WTC11 (cell line): ENCODE measurements around the gene NUP210L.

Experiments
- GABPB1 ChIP-seq: sonication (generic); formaldehyde crosslinking; IDR thresholded peaks from 2 replicates; pipeline ENCODE4 v1.8.1; 2023; ENCODE audit warnings: mild to moderate bottlenecking, missing genetic modification reagents
- IRF2 ChIP-seq: sonication (generic); formaldehyde crosslinking; IDR thresholded peaks from 2 replicates; pipeline ENCODE4 v1.8.0; 2022; ENCODE audit warnings: low read depth, missing genetic modification reagents, borderline replicate concordance
- NFYB ChIP-seq: sonication (generic); formaldehyde crosslinking; conservative IDR thresholded peaks from 2 replicates; pipeline ENCODE4 v1.8.0; 2022; ENCODE audit warnings: low read depth, missing genetic modification reagents
- TF ChIP-seq, protein P1 (sequence below): fragments of 200-600 bp; IDR thresholded peaks from 2 replicates; pipeline ENCODE4 v1.8.0; 2022; ENCODE audit warnings: antibody characterized with exemption
- TF ChIP-seq, protein P2 (sequence below): sonication (generic); formaldehyde crosslinking; IDR thresholded peaks from 2 replicates; pipeline ENCODE4 v1.8.1; 2023; ENCODE audit warnings: mild to moderate bottlenecking, missing genetic modification reagents, moderate library complexity
- TF ChIP-seq, protein P3 (sequence below): sonication (generic); formaldehyde crosslinking; IDR thresholded peaks from 2 replicates; pipeline ENCODE4 v1.8.0; 2022; ENCODE audit warnings: mild to moderate bottlenecking, missing genetic modification reagents
- TF ChIP-seq, protein P4 (sequence below): fragments of 250-450 bp; sonication (Bioruptor Pico); IDR thresholded peaks from 2 replicates; pipeline ENCODE4 v1.9.0; 2021; ENCODE audit warnings: mild to moderate bottlenecking, borderline replicate concordance

DNA sequence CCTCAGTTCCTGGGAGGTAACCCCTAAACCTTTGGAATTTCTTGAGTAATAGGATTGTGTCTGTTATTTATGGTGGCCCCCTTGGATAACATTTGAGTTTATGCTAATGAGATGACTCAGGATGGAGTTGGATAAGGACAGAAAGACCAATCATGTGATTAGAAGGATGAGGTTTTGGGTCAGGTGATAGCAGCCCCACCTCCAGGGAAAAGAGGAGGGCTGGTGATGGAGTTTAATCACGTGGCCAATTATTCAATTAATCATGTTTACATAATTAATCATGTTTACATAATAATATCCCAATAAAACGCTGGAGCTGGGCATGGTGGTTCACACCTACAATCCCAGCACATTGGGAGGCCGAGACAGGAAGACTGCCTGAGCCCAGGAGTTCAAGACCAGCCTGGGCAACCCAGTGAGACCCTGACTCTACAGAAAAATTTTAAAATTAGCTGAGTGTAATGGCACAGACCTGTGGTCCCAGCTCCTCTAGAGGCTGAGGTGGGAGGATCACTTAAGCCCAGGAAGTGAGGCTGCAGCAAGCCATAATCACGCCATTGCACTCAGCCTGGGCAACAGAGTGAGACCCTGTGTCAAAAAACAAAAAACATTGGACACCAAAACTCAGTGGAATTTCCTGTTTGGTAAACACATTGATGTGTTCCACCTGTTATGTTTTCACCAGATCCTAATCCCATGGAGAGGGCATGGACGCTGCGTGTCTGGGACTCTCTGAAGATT, 73.3 kb downstream of the NUP210L start:
- TF ChIP-seq, protein P1, sequence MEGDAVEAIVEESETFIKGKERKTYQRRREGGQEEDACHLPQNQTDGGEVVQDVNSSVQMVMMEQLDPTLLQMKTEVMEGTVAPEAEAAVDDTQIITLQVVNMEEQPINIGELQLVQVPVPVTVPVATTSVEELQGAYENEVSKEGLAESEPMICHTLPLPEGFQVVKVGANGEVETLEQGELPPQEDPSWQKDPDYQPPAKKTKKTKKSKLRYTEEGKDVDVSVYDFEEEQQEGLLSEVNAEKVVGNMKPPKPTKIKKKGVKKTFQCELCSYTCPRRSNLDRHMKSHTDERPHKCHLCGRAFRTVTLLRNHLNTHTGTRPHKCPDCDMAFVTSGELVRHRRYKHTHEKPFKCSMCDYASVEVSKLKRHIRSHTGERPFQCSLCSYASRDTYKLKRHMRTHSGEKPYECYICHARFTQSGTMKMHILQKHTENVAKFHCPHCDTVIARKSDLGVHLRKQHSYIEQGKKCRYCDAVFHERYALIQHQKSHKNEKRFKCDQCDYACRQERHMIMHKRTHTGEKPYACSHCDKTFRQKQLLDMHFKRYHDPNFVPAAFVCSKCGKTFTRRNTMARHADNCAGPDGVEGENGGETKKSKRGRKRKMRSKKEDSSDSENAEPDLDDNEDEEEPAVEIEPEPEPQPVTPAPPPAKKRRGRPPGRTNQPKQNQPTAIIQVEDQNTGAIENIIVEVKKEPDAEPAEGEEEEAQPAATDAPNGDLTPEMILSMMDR, result no peak
- TF ChIP-seq NFYB (CRISPR knock-in tag) (no peak), GABPB1 (CRISPR knock-in tag) (no peak), IRF2 (CRISPR knock-in tag) (no peak)
- TF ChIP-seq, protein P2, sequence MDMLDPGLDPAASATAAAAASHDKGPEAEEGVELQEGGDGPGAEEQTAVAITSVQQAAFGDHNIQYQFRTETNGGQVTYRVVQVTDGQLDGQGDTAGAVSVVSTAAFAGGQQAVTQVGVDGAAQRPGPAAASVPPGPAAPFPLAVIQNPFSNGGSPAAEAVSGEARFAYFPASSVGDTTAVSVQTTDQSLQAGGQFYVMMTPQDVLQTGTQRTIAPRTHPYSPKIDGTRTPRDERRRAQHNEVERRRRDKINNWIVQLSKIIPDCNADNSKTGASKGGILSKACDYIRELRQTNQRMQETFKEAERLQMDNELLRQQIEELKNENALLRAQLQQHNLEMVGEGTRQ (CRISPR knock-in tag), result no peak
- TF ChIP-seq, protein P3, sequence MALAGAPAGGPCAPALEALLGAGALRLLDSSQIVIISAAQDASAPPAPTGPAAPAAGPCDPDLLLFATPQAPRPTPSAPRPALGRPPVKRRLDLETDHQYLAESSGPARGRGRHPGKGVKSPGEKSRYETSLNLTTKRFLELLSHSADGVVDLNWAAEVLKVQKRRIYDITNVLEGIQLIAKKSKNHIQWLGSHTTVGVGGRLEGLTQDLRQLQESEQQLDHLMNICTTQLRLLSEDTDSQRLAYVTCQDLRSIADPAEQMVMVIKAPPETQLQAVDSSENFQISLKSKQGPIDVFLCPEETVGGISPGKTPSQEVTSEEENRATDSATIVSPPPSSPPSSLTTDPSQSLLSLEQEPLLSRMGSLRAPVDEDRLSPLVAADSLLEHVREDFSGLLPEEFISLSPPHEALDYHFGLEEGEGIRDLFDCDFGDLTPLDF (CRISPR knock-in tag), result no peak
- TF ChIP-seq, protein P4, sequence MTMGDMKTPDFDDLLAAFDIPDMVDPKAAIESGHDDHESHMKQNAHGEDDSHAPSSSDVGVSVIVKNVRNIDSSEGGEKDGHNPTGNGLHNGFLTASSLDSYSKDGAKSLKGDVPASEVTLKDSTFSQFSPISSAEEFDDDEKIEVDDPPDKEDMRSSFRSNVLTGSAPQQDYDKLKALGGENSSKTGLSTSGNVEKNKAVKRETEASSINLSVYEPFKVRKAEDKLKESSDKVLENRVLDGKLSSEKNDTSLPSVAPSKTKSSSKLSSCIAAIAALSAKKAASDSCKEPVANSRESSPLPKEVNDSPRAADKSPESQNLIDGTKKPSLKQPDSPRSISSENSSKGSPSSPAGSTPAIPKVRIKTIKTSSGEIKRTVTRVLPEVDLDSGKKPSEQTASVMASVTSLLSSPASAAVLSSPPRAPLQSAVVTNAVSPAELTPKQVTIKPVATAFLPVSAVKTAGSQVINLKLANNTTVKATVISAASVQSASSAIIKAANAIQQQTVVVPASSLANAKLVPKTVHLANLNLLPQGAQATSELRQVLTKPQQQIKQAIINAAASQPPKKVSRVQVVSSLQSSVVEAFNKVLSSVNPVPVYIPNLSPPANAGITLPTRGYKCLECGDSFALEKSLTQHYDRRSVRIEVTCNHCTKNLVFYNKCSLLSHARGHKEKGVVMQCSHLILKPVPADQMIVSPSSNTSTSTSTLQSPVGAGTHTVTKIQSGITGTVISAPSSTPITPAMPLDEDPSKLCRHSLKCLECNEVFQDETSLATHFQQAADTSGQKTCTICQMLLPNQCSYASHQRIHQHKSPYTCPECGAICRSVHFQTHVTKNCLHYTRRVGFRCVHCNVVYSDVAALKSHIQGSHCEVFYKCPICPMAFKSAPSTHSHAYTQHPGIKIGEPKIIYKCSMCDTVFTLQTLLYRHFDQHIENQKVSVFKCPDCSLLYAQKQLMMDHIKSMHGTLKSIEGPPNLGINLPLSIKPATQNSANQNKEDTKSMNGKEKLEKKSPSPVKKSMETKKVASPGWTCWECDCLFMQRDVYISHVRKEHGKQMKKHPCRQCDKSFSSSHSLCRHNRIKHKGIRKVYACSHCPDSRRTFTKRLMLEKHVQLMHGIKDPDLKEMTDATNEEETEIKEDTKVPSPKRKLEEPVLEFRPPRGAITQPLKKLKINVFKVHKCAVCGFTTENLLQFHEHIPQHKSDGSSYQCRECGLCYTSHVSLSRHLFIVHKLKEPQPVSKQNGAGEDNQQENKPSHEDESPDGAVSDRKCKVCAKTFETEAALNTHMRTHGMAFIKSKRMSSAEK (CRISPR knock-in tag), result no peak
